Measurements from ENCODE around the gene RBM33. TPM values are rescaled to one million over a fixed set of nuclear protein-coding genes. Genes with fewer than 3 reads are reported as not detected.

RBM33 gene
- total RNA-seq, 3 donors from 2014 or later: 63.3 to 70.5 (median 66.4) TPM

- H3K4me1 Mint-ChIP-seq (ENCODE audit: low read depth): peaks cover 81% of the 10 kb centered on the region
- peaks cover 29% of the 10 kb centered on the region for H3K36me3 Mint-ChIP-seq (ENCODE audit: insufficient read depth)
- no peaks in the 10 kb centered on the region for H3K27me3 Mint-ChIP-seq (ENCODE audit: low read depth)
- ATAC-seq (no peak), DNase-seq (no peak)
- peaks cover 3% of the 10 kb centered on the region for H3K9me3 Mint-ChIP-seq
- no peak overlapping the region for H3K4me3 Mint-ChIP-seq
These were observed 18.0 kb downstream of the RBM33 start for GRCh38 chr7:155662343-155663043.

- peaks cover 80% of the 10 kb centered on the region for H3K4me1 Mint-ChIP-seq (ENCODE audit: low read depth)
- ATAC-seq: no peak
- peaks cover 37% of the 10 kb centered on the region for H3K36me3 Mint-ChIP-seq (ENCODE audit: insufficient read depth)
- H3K27me3 Mint-ChIP-seq (ENCODE audit: low read depth): no peaks in the 10 kb centered on the region
- H3K9me3 Mint-ChIP-seq: peaks cover 3% of the 10 kb centered on the region
- H3K4me3 Mint-ChIP-seq: no peak overlapping the region
- no peak for DNase-seq
These were observed 19.5 kb downstream of the RBM33 start for GRCh38 chr7:155663937-155664336.

- Mint-ChIP-seq H3K4me3 (peak overlapping the region; percentile 25), H3K27me3 (ENCODE audit: low read depth) (no peaks in the 10 kb centered on the region), H3K4me1 (ENCODE audit: low read depth) (peaks cover 79% of the 10 kb centered on the region), H3K9me3 (peaks cover 3% of the 10 kb centered on the region), H3K36me3 (ENCODE audit: insufficient read depth) (peaks cover 31% of the 10 kb centered on the region)
- DNase-seq (no peak), ATAC-seq (peak in 1 of 2 donors; percentile 20)
These were observed 20.9 kb downstream of the RBM33 start for GRCh38 chr7:155665079-155665956.

- ATAC-seq (peak; percentile 87 to 89), DNase-seq (no peak)
- Mint-ChIP-seq H3K27me3 (ENCODE audit: low read depth) (no peaks in the 10 kb centered on the region), H3K4me3 (no peak overlapping the region), H3K9me3 (peaks cover 3% of the 10 kb centered on the region), H3K36me3 (ENCODE audit: insufficient read depth) (peaks cover 25% of the 10 kb centered on the region), H3K4me1 (ENCODE audit: low read depth) (peaks cover 79% of the 10 kb centered on the region)
These were observed 21.5 kb downstream of the RBM33 start for GRCh38 chr7:155665957-155666287.

GRCh38 chr7:155667241-155667829 is 22.9 kb downstream of the RBM33 start:
- ATAC-seq: no peak
- Mint-ChIP-seq H3K9me3 (no peaks in the 10 kb centered on the region), H3K4me1 (ENCODE audit: low read depth) (peaks cover 77% of the 10 kb centered on the region), H3K27me3 (ENCODE audit: low read depth) (no peaks in the 10 kb centered on the region), H3K36me3 (ENCODE audit: insufficient read depth) (peaks cover 19% of the 10 kb centered on the region), H3K4me3 (no peak overlapping the region)
- DNase-seq: no peak

GRCh38 chr7:155669717-155670505 is 25.4 kb downstream of the RBM33 start:
- no peaks in the 10 kb centered on the region for H3K9me3 Mint-ChIP-seq
- no peak overlapping the region for H3K4me3 Mint-ChIP-seq
- peaks cover 62% of the 10 kb centered on the region for H3K4me1 Mint-ChIP-seq (ENCODE audit: low read depth)
- ATAC-seq: no peak
- no peaks in the 10 kb centered on the region for H3K27me3 Mint-ChIP-seq (ENCODE audit: low read depth)
- H3K36me3 Mint-ChIP-seq (ENCODE audit: insufficient read depth): peaks cover 19% of the 10 kb centered on the region
- DNase-seq: no peak

GRCh38 chr7:155670521-155670920 is 26.1 kb downstream of the RBM33 start:
- Mint-ChIP-seq H3K27me3 (ENCODE audit: low read depth) (no peaks in the 10 kb centered on the region), H3K36me3 (ENCODE audit: insufficient read depth) (peaks cover 15% of the 10 kb centered on the region), H3K4me1 (ENCODE audit: low read depth) (peaks cover 56% of the 10 kb centered on the region), H3K4me3 (no peak overlapping the region), H3K9me3 (no peaks in the 10 kb centered on the region)
- no peak for DNase-seq
- ATAC-seq: no peak

GRCh38 chr7:155674556-155674955 is 30.1 kb downstream of the RBM33 start:
- H3K4me1 Mint-ChIP-seq (ENCODE audit: low read depth): peaks cover 45% of the 10 kb centered on the region
- H3K36me3 Mint-ChIP-seq (ENCODE audit: insufficient read depth): peaks cover 9% of the 10 kb centered on the region
- H3K4me3 Mint-ChIP-seq: no peak overlapping the region
- H3K9me3 Mint-ChIP-seq: no peaks in the 10 kb centered on the region
- H3K27me3 Mint-ChIP-seq (ENCODE audit: low read depth): no peaks in the 10 kb centered on the region
- ATAC-seq (no peak), DNase-seq (no peak)

GRCh38 chr7:155676052-155676451 is 31.6 kb downstream of the RBM33 start:
- ATAC-seq (no peak), DNase-seq (no peak)
- H3K36me3 Mint-ChIP-seq (ENCODE audit: insufficient read depth): peaks cover 15% of the 10 kb centered on the region
- peaks cover 37% of the 10 kb centered on the region for H3K4me1 Mint-ChIP-seq (ENCODE audit: low read depth)
- no peaks in the 10 kb centered on the region for H3K27me3 Mint-ChIP-seq (ENCODE audit: low read depth)
- H3K4me3 Mint-ChIP-seq: no peak overlapping the region
- no peaks in the 10 kb centered on the region for H3K9me3 Mint-ChIP-seq

GRCh38 chr7:155677688-155678087 is 33.2 kb downstream of the RBM33 start:
- DNase-seq: no peak
- no peaks in the 10 kb centered on the region for H3K27me3 Mint-ChIP-seq (ENCODE audit: low read depth)

GRCh38 chr7:155680124-155680523 is 35.7 kb downstream of the RBM33 start:
- Mint-ChIP-seq H3K36me3 (ENCODE audit: insufficient read depth) (peaks cover 37% of the 10 kb centered on the region), H3K9me3 (no peaks in the 10 kb centered on the region), H3K4me1 (ENCODE audit: low read depth) (peaks cover 60% of the 10 kb centered on the region)

More at GRCh38 chr7:155677688-155678087, 33.2 kb downstream of the RBM33 start:
- Mint-ChIP-seq H3K36me3 (ENCODE audit: insufficient read depth) (peaks cover 27% of the 10 kb centered on the region), H3K9me3 (no peaks in the 10 kb centered on the region), H3K4me1 (ENCODE audit: low read depth) (peaks cover 45% of the 10 kb centered on the region), H3K4me3 (no peak overlapping the region)
- no peak for ATAC-seq

GRCh38 chr7:155680864-155681263 is 36.4 kb downstream of the RBM33 start:
- Mint-ChIP-seq H3K9me3 (peaks cover under 1% of the 10 kb centered on the region), H3K36me3 (ENCODE audit: insufficient read depth) (peaks cover 40% of the 10 kb centered on the region), H3K27me3 (ENCODE audit: low read depth) (no peaks in the 10 kb centered on the region), H3K4me1 (ENCODE audit: low read depth) (peaks cover 64% of the 10 kb centered on the region), H3K4me3 (no peak overlapping the region)
- no peak for DNase-seq
- ATAC-seq: no peak

More at GRCh38 chr7:155680124-155680523, 35.7 kb downstream of the RBM33 start:
- no peak overlapping the region for H3K4me3 Mint-ChIP-seq
- ATAC-seq: no peak
- H3K27me3 Mint-ChIP-seq (ENCODE audit: low read depth): no peaks in the 10 kb centered on the region
- no peak for DNase-seq

GRCh38 chr7:155681663-155682062 is 37.2 kb downstream of the RBM33 start:
- no peak overlapping the region for H3K4me3 Mint-ChIP-seq
- no peak for DNase-seq
- no peak for ATAC-seq
- H3K4me1 Mint-ChIP-seq (ENCODE audit: low read depth): peaks cover 59% of the 10 kb centered on the region
- peaks cover 45% of the 10 kb centered on the region for H3K36me3 Mint-ChIP-seq (ENCODE audit: insufficient read depth)
- H3K9me3 Mint-ChIP-seq: peaks cover 4% of the 10 kb centered on the region
- H3K27me3 Mint-ChIP-seq (ENCODE audit: low read depth): no peaks in the 10 kb centered on the region

GRCh38 chr7:155682484-155682883 is 38.0 kb downstream of the RBM33 start:
- peaks cover 4% of the 10 kb centered on the region for H3K9me3 Mint-ChIP-seq
- H3K36me3 Mint-ChIP-seq (ENCODE audit: insufficient read depth): peaks cover 49% of the 10 kb centered on the region
- ATAC-seq (no peak), DNase-seq (no peak)
- H3K4me1 Mint-ChIP-seq (ENCODE audit: low read depth): peaks cover 54% of the 10 kb centered on the region
- no peak overlapping the region for H3K4me3 Mint-ChIP-seq
- H3K27me3 Mint-ChIP-seq (ENCODE audit: low read depth): no peaks in the 10 kb centered on the region

All from activated T-cell treated with anti-CD3 and anti-CD28 coated beads, Interleukin-2, amount 50 U/mL, for 4 hours (primary cell).